GM12873 (cell line): ENCODE data around the gene GLIPR1.

Experiments used
- TF ChIP-seq, protein P1 (sequence below): IDR thresholded peaks from 2 replicates; pipeline ENCODE4 v1.5.1; 2012; ENCODE audit warnings: low read depth, mild to moderate bottlenecking, moderate library complexity, low read length, control low read depth; ENCODE audit not compliant: insufficient read depth; ENCODE audit errors: missing control alignments

Gene GLIPR1

DNA sequence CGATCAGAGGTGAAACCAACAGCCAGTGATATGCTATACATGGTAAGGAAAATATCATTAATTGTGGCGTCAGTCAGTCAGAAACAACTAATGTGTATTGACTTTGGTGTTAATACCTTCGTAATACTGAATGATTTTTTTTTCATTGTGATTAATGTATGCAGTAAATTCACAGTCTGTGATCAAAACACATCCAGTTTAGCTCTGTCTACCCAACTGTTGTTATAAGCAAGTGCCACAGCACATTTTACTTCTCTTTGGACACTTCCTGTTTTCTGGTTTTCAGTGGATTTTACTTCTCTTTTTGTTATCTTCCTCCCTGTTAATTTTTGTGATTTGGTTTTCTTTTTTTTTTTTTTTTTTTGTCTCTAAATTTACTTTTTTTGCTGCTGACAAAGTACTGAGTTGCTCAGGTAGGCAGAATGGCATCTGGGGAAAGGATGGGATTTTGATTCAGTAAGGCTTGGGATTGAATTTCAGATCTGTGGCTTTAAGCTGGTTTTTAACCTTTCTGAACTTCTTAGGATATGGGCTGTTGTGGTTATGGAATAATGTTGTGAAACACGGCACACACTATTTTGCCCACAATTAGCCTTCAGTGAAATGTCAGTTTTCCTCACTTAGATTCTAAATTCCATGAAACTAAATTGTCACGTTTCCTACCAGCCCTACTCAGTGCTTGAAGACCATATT, 604 bp downstream of the GLIPR1 start:
- TF ChIP-seq, protein P1, sequence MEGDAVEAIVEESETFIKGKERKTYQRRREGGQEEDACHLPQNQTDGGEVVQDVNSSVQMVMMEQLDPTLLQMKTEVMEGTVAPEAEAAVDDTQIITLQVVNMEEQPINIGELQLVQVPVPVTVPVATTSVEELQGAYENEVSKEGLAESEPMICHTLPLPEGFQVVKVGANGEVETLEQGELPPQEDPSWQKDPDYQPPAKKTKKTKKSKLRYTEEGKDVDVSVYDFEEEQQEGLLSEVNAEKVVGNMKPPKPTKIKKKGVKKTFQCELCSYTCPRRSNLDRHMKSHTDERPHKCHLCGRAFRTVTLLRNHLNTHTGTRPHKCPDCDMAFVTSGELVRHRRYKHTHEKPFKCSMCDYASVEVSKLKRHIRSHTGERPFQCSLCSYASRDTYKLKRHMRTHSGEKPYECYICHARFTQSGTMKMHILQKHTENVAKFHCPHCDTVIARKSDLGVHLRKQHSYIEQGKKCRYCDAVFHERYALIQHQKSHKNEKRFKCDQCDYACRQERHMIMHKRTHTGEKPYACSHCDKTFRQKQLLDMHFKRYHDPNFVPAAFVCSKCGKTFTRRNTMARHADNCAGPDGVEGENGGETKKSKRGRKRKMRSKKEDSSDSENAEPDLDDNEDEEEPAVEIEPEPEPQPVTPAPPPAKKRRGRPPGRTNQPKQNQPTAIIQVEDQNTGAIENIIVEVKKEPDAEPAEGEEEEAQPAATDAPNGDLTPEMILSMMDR = no peak

DNA sequence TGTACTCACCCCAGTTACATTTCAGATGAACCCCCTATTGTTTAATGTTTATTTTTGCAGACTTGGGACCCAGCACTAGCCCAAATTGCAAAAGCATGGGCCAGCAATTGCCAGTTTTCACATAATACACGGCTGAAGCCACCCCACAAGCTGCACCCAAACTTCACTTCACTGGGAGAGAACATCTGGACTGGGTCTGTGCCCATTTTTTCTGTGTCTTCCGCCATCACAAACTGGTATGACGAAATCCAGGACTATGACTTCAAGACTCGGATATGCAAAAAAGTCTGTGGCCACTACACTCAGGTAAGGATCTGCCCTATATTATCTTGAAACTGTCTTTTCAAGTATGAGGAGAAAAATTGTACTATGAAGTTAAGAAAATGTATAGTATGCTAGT, 1.2 kb downstream of the GLIPR1 start:
- TF ChIP-seq, protein P1 = no peak

GRCh38 chr12:75482646-75483045, 2.1 kb downstream of the GLIPR1 start:
- TF ChIP-seq, protein P1 = no peak

- TF ChIP-seq, protein P1 = no peak
These were observed 2.9 kb downstream of the GLIPR1 start for GRCh38 chr12:75483431-75483830.

DNA sequence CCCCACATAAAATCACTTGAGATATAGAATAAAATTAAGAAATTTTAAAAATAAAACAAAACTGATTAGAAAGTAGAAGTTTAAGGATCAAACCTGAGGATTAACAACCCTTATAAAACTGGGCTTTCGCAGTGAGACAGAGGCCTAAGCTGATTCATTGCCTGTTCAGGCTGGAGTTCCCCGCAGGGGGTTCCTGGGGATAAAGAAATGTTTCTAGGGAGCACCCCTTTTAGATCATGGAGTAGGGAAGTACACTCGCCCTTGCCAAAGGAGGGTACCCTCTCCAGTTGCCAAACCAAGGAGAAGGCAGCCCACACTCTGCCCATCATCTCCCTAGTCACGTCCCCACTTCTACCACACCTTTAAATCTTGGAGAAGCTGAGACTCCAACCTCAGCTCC, 6.8 kb downstream of the GLIPR1 start:
- TF ChIP-seq, protein P1 = no peak

DNA sequence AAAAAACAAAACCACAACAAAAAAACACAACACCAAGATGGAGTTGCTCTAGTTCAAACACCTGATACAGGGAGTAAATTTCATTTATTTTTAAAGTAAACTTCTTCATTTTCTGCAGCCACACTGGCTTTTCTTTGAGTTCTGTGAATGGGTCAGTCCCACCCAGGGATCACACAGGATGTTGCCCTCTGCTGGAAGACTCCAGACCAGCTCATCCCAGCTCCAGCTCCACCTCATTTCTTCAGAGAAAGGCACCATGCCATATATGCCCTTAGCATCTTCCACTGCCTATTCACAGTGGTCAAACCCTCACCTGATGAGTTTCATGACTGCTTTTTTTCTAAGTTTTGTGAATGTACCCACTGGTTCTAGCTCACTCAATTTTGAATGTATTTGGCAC, 8.0 kb downstream of the GLIPR1 start:
- TF ChIP-seq, protein P1 = peak; percentile 56

DNA sequence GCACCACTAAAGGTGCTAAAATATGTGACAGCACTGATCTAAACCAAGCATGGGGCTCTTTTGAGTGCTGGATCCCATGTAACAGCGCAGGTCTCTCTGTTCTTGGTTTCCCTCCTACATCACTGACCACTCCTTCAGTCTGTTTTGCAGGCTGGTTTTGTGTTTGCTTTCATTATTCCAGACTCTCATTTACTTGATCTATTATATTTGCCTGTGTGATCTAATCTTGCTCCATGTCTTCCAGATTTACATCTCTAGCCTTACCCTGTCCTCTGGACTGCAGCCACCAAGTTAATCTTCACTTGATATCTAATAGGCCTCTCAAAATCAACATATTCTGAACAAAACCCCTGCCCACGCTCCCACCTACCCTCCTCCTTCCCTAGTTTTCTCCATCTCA, 8.6 kb downstream of the GLIPR1 start:
- TF ChIP-seq, protein P1 = no peak
